Karpas-422 (cell line): Measurements from ENCODE around the gene MARCKS. TPM values are rescaled to one million over a fixed set of nuclear protein-coding genes. Genes with fewer than 3 reads are reported as not detected.
"Not testable (repeated sequence)": the region's sequence is repeated elsewhere in the genome, so short reads cannot be mapped to it uniquely, and the experiment has no call there.

Experiments used
- DNase-seq: peaks from one replicate; pipeline ENCODE4 v3.0.0-alpha.2; 2015
- H2AFZ ChIP-seq: fragments of 200-600 bp; sonication (generic); 2 replicates; pipeline ENCODE4 v1.6.1; 2014; ENCODE audit warnings: antibody characterized with exemption, low read length, mixed read lengths
- H3K27ac ChIP-seq: fragments of 200-600 bp; sonication (generic); 2 replicates; pipeline ENCODE4 v1.5.1; 2014; ENCODE audit warnings: mild to moderate bottlenecking, low read length, moderate library complexity
- H3K27me3 ChIP-seq: fragments of 200-600 bp; sonication (generic); 2 replicates; pipeline ENCODE4 v1.6.1; 2014; ENCODE audit warnings: low read length, mixed read lengths
- H3K36me3 ChIP-seq: fragments of 200-600 bp; sonication (generic); 2 replicates; pipeline ENCODE4 v1.6.1; 2014; ENCODE audit warnings: low read length, mixed read lengths; ENCODE audit not compliant: insufficient read depth
- H3K4me1 ChIP-seq: fragments of 200-600 bp; sonication (generic); 2 replicates; pipeline ENCODE4 v1.6.1; 2014; ENCODE audit warnings: mild to moderate bottlenecking, low read length, mixed read lengths
- H3K4me2 ChIP-seq: fragments of 200-600 bp; sonication (generic); 2 replicates; pipeline ENCODE4 v1.6.1; 2014; ENCODE audit warnings: low read length, low read depth, mild to moderate bottlenecking; ENCODE audit not compliant: poor library complexity, severe bottlenecking
- H3K4me3 ChIP-seq: fragments of 200-600 bp; sonication (generic); 2 replicates; pipeline ENCODE4 v1.5.1; 2014; ENCODE audit warnings: mild to moderate bottlenecking, antibody characterized with exemption, low read length, mixed read lengths
- H3K79me2 ChIP-seq: fragments of 200-600 bp; sonication (generic); 2 replicates; pipeline ENCODE4 v1.6.1; 2014; ENCODE audit warnings: mild to moderate bottlenecking, low read length, mixed read lengths
- H3K9ac ChIP-seq: fragments of 200-600 bp; sonication (generic); 2 replicates; pipeline ENCODE4 v1.6.0; 2014; ENCODE audit warnings: low read length
- H3K9me2 ChIP-seq: fragments of 200-600 bp; sonication (generic), shearing (Covaris generic); replicated peaks from 2 replicates; pipeline ENCODE4 v1.6.0; 2014; ENCODE audit warnings: mild to moderate bottlenecking, low read length, moderate library complexity; ENCODE audit not compliant: insufficient read depth
- H3K9me3 ChIP-seq: fragments of 300-700, 200-600 bp; sonication (generic); 2 replicates; pipeline ENCODE4 v1.6.1; 2014; ENCODE audit warnings: low read length, mixed read lengths
- H4K20me1 ChIP-seq: fragments of 200-600 bp; sonication (generic); 2 replicates; pipeline ENCODE4 v1.6.1; 2014; ENCODE audit warnings: mild to moderate bottlenecking, antibody characterized with exemption, low read length, low read depth; ENCODE audit not compliant: insufficient read depth
- total RNA-seq: library from RNA; depleted of rRNA; stranded (reverse); fragments of >200 nt; shearing (Covaris generic); gene quantifications from 2 replicates; pipeline ENCODE4 v1.2.3, GENCODE V29; 2014; ENCODE audit warnings: low replicate concordance; rRNA removed

Gene MARCKS
- total RNA-seq, 1 experiment from 2014 or later, result 2.2 TPM

DNA sequence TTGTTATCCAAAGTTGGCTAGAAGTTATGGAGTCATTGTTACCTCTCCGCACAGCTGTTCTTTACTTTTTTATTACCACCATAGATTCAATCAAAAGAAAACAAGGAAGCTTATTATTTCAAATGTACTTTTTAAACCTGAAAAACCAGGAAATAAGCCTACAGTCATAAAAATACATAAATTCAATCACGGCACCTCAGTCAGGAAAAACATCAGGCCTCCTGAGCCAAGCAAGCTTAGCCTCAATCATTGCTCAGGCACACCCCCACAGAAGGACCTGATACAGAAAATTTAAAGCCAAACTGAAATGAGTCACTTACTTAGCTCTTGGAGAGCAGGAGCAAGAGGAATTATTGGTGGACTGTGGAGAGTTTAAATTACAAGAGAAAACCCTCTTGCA lies 44.3 kb downstream of the MARCKS start:
- H3K4me1 ChIP-seq, result no peaks in the 10 kb centered on the region
- H3K4me3 ChIP-seq, result no peak overlapping the region
- H3K9ac ChIP-seq, result no peak overlapping the region
- H3K9me2 ChIP-seq, result no peaks in the 10 kb centered on the region
- no peaks in the 10 kb centered on the region for H3K36me3 ChIP-seq
- H3K27me3 ChIP-seq, result no peaks in the 10 kb centered on the region
- no peak overlapping the region for H3K27ac ChIP-seq
- no peaks in the 10 kb centered on the region for H4K20me1 ChIP-seq
- no peak overlapping the region for H3K4me2 ChIP-seq
- H3K9me3 ChIP-seq, result no peaks in the 10 kb centered on the region
- DNase-seq, result no peak
- H3K79me2 ChIP-seq, result no peaks in the 10 kb centered on the region
- no peak overlapping the region for H2AFZ ChIP-seq

DNA sequence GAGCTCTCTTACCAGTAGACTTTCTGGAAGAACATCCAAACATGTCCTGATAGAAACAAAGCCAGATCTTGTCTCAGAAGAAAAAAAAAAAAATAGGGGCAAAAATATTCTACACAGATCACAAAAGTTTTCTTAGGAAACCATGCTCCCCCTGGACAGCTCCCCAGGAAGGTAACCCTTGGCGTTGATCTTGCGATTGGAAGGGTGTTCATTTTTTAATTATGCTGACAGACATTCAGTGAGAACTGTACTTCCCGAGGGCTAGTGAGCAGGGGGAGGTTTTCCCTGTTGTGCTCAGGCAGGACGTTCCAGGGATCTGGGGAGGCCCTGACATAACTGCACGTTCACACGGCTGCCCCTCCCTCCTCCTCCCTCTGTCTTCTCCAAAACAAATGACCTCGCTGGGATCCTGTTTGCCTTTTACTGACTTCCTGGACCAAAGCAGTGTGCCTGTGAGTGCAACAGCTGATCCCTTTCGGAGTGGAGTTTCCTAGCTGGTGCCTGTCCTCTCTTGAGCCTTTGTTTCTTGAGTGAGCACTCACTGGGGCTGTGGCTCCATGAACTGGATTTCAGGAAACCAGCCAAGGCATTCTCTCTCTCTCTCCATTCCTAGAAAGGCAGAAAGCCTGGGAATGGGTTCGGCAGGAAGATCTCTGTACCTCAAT lies 46.7 kb downstream of the MARCKS start:
- no peak overlapping the region for H3K4me3 ChIP-seq
- no peaks in the 10 kb centered on the region for H3K4me1 ChIP-seq
- no peaks in the 10 kb centered on the region for H3K9me3 ChIP-seq
- DNase-seq, result no peak
- H4K20me1 ChIP-seq, result no peaks in the 10 kb centered on the region
- H3K27ac ChIP-seq, result no peak overlapping the region
- H3K9ac ChIP-seq, result no peak overlapping the region
- no peak overlapping the region for H2AFZ ChIP-seq
- no peaks in the 10 kb centered on the region for H3K79me2 ChIP-seq
- H3K9me2 ChIP-seq, result no peaks in the 10 kb centered on the region
- H3K27me3 ChIP-seq, result no peaks in the 10 kb centered on the region
- H3K4me2 ChIP-seq, result no peak overlapping the region
- no peaks in the 10 kb centered on the region for H3K36me3 ChIP-seq

DNA sequence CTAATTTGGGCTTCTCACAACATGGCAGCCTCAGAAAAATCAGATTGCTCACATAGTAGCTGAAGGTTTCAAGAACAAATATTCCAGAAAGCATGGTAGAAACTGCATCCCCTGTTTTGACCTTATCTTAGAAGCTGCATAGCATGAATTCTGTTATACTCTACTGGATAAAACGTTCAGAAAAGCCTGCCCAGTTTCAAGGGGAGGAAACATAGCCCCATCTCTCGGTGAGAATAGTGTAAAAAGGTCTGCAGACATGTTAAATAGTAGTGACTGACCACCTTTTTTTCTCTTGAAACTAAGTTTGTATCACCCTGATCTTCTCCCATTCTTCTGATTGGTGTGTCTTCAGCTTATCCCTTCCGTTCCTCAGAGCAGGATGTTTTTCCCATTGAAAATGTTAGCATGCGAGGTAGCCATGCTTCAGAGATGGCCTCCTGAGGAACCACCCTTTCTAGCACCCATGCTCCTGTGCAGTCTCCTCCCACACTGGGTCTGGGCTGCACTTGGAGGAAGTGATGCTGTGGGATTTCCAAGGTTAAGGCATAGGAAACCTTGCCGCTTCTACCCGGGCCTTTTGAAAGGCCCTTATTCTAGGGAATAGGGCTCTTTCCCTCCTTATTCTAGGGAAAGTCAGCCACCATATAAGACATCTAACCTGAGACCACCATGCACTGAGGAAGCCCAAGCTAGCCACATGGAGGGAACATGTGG lies 50.1 kb downstream of the MARCKS start:
- no peaks in the 10 kb centered on the region for H3K9me2 ChIP-seq
- no peaks in the 10 kb centered on the region for H3K4me1 ChIP-seq
- no peak overlapping the region for H3K4me2 ChIP-seq
- H2AFZ ChIP-seq, result no peak overlapping the region
- no peak for DNase-seq
- H3K27me3 ChIP-seq, result no peaks in the 10 kb centered on the region
- no peaks in the 10 kb centered on the region for H3K9me3 ChIP-seq
- no peak overlapping the region for H3K4me3 ChIP-seq
- no peaks in the 10 kb centered on the region for H3K36me3 ChIP-seq
- H3K79me2 ChIP-seq, result no peaks in the 10 kb centered on the region
- H3K9ac ChIP-seq, result no peak overlapping the region
- H3K27ac ChIP-seq, result no peak overlapping the region
- no peaks in the 10 kb centered on the region for H4K20me1 ChIP-seq

DNA sequence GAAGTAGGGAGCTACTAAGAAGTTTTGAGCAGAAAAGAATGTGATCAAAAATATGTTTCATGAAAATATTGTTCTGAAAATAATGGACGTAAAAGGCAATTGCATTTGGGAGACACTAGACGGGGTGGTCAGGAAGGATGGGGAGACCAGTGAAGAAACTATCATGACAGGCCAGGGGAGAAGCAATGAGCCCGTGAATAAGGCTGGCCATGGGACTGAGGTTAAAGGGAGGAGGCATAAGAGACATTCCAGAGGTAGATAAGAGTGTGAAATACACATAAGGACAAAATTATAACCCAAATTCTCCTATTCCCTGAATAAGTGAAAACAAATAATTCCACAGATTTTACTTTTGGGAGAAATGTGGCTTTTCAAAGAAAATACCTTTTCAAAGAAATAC lies 51.7 kb downstream of the MARCKS start:
- H3K4me1 ChIP-seq, result no peaks in the 10 kb centered on the region
- H3K4me2 ChIP-seq, result no peak overlapping the region
- no peak overlapping the region for H2AFZ ChIP-seq
- no peaks in the 10 kb centered on the region for H4K20me1 ChIP-seq
- no peak overlapping the region for H3K27ac ChIP-seq
- H3K9me2 ChIP-seq, result no peaks in the 10 kb centered on the region
- no peaks in the 10 kb centered on the region for H3K79me2 ChIP-seq
- no peaks in the 10 kb centered on the region for H3K9me3 ChIP-seq
- no peak overlapping the region for H3K4me3 ChIP-seq
- no peaks in the 10 kb centered on the region for H3K27me3 ChIP-seq
- no peak for DNase-seq
- no peak overlapping the region for H3K9ac ChIP-seq
- no peaks in the 10 kb centered on the region for H3K36me3 ChIP-seq

- H3K9me3 ChIP-seq, result no peaks in the 10 kb centered on the region
- no peak overlapping the region for H3K4me2 ChIP-seq
- H3K79me2 ChIP-seq, result no peaks in the 10 kb centered on the region
- H2AFZ ChIP-seq, result no peak overlapping the region
- H3K27me3 ChIP-seq, result no peaks in the 10 kb centered on the region
- no peak overlapping the region for H3K9ac ChIP-seq
- H3K4me3 ChIP-seq, result no peak overlapping the region
- peak; percentile 84 for DNase-seq
- H3K36me3 ChIP-seq, result no peaks in the 10 kb centered on the region
- H3K9me2 ChIP-seq, result no peaks in the 10 kb centered on the region
- no peak overlapping the region for H3K27ac ChIP-seq
- H4K20me1 ChIP-seq, result no peaks in the 10 kb centered on the region
- H3K4me1 ChIP-seq, result no peaks in the 10 kb centered on the region
Observed at GRCh38 chr6:113909224-113909856, 52.2 kb downstream of the MARCKS start.

GRCh38 chr6:113910285-113910684 lies 53.1 kb downstream of the MARCKS start:
- H4K20me1 ChIP-seq, H3K4me1 ChIP-seq, H3K27me3 ChIP-seq, H3K27ac ChIP-seq, H3K36me3 ChIP-seq, DNase-seq, H3K9me3 ChIP-seq, H3K4me2 ChIP-seq, H2AFZ ChIP-seq, H3K9ac ChIP-seq, H3K4me3 ChIP-seq, H3K79me2 ChIP-seq, H3K9me2 ChIP-seq: not testable (repeated sequence)

Other genes with a start within 250 kb of the MARCKS start
- gene HDAC2, start 113.8 kb downstream of the MARCKS start, total RNA-seq, result 74.7 and 120 TPM in 2 replicates